Measurements from ENCODE around the gene COL9A3. TPM values are rescaled to one million over a fixed set of nuclear protein-coding genes. Genes with fewer than 3 reads are reported as not detected.

COL9A3 gene
- total RNA-seq, 4 donors from 2014 or later = 13.4 to 22.9 (median 18.4) TPM

DNA sequence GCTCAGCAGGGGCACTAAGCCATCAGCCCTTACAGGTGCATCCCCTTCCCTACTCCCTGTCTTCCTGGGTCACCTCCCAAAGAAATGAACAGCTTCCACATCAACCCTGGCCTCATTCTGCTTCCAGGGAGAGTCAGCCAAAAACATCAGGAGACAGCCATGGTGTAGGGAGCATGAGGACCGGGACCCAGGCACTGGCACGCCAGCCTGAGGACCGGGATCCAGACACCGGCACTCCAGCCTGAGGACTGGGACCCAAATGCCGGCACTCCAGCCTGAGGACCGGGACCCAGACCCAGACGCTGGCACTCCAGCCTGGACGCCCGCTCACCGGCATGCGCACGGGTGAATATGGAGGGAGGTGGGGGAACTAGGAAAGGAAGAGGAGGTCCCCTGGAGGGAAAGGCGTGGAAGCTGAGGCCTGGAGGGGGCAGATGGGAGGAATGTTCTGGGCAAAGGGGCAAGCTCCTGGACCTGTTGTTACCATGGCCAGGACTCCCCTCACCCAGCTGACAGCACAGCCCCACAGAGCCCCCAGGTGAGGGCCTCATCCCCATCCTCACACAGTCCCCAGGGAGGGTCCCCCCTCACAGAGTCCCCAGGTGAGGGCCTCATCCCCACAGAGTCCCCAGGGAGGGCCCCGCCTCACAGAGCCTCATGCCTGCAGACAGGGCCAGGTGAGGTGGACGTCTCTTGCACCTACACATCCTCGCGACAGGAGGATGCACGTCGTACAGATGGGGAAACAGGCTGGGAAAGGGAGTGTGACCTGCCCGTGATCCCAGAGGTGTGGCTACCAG, 46.5 kb upstream of the COL9A3 start:
- H3K36me3 ChIP-seq = no peaks in the 10 kb centered on the region
- no peak overlapping the region for H3K4me3 ChIP-seq
- peaks cover 2 to 30% (median 24%) of the 10 kb centered on the region in 4 donors for H3K4me1 ChIP-seq
- H3K27ac ChIP-seq (replicated peaks in 1 of 4) = no peak overlapping the region
- WGBS = 94% methylated on average over 20 of the region's 20 CpGs
- intact Hi-C loops (cut with DNase I) = no loop called here
- no peak for DNase-seq (ENCODE audit: extremely low spot score)
- no peaks in the 10 kb centered on the region for H3K9me3 ChIP-seq
- H3K27me3 ChIP-seq = peaks cover 0 to 57% (median 0%) of the 10 kb centered on the region in 4 donors
- no peak for TF ChIP-seq POLR2AphosphoS5 (IDR thresholded peaks at IDR 0.05)
- no peak for TF ChIP-seq EP300 (IDR thresholded peaks at IDR 0.05)
- TF ChIP-seq POLR2A (IDR thresholded peaks at IDR 0.05; ENCODE audit: low read depth) = no peak
- TF ChIP-seq, protein P1, sequence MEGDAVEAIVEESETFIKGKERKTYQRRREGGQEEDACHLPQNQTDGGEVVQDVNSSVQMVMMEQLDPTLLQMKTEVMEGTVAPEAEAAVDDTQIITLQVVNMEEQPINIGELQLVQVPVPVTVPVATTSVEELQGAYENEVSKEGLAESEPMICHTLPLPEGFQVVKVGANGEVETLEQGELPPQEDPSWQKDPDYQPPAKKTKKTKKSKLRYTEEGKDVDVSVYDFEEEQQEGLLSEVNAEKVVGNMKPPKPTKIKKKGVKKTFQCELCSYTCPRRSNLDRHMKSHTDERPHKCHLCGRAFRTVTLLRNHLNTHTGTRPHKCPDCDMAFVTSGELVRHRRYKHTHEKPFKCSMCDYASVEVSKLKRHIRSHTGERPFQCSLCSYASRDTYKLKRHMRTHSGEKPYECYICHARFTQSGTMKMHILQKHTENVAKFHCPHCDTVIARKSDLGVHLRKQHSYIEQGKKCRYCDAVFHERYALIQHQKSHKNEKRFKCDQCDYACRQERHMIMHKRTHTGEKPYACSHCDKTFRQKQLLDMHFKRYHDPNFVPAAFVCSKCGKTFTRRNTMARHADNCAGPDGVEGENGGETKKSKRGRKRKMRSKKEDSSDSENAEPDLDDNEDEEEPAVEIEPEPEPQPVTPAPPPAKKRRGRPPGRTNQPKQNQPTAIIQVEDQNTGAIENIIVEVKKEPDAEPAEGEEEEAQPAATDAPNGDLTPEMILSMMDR (IDR thresholded peaks at IDR 0.05) = no peak

DNA sequence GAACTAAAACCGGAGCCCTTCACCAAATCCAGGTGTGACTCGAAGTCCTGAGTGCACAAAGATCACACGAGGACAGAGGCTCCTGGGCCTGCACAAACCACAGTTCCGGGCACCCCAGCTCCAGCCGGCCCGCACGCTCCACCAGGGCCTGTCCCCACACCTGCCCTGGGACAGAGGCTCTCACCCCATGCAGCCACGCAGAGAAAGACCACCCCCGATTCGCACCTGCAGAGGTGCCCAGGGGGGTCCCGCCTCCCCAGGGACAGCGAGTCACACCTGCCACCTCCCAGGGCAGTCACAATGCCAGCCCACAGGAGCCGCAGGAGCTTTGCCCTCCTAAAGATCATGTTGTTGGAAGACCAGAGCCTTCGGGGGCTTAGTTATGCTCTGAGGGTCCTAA, 45.9 kb upstream of the COL9A3 start:
- Histone ChIP-seq H3K36me3 (no peaks in the 10 kb centered on the region), H3K9me3 (no peaks in the 10 kb centered on the region), H3K27me3 (peaks cover 0 to 57% (median 0%) of the 10 kb centered on the region in 4 donors), H3K27ac (replicated peaks in 1 of 4) (no peak overlapping the region), H3K4me3 (no peak overlapping the region), H3K4me1 (peaks cover 2 to 30% (median 24%) of the 10 kb centered on the region in 4 donors)
- WGBS = 85% methylated on average over 10 of the region's 14 CpGs
- TF ChIP-seq EP300 (IDR thresholded peaks at IDR 0.05) (no peak), POLR2A (IDR thresholded peaks at IDR 0.05; ENCODE audit: low read depth) (no peak), POLR2AphosphoS5 (IDR thresholded peaks at IDR 0.05) (no peak)
- TF ChIP-seq, protein P1 (IDR thresholded peaks at IDR 0.05) = no peak
- DNase-seq (ENCODE audit: extremely low spot score) = no peak
- intact Hi-C loops (cut with DNase I) = no loop called here

DNA sequence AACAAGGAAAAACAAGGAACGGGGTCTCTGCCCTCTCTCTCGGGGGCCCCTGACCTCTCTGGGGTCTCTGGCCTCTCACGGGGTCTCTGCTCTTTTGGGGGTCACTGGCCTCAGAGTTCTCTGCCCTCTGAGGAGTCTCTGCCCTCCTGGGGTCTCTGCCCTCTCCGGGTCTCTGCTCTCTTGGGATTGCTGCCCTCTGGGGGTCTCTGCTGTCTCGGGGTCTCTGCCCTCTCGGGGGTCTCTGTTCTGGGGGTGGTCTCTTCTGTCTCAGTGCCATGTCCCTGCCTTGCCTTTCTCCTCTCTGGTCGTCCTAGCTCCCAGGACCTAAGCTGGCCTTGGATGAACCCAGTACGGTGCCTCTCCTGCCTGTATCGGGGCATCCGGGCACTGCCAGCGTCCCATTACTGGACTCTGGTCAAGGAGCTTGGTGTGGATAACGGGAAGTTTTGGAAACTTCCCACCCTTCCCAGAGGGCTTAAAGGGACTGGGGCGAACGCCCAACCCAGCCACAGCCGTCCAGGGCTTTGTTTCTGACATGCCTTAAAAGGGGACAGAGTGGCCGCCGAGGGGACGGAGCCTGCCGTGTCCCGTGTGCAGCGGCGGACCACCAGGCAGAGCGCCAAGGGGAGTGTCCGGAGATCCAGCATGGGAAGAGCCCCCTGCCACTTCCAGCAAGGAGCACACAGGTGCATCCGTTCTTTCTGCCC, 45.3 kb upstream of the COL9A3 start:
- H3K27ac ChIP-seq (replicated peaks in 1 of 4) = no peak overlapping the region
- TF ChIP-seq, protein P1 (IDR thresholded peaks at IDR 0.05) = no peak
- no peak for TF ChIP-seq POLR2AphosphoS5 (IDR thresholded peaks at IDR 0.05)
- no peak for TF ChIP-seq POLR2A (IDR thresholded peaks at IDR 0.05; ENCODE audit: low read depth)
- TF ChIP-seq EP300 (IDR thresholded peaks at IDR 0.05) = no peak
- H3K4me1 ChIP-seq = peaks cover 4 to 30% (median 24%) of the 10 kb centered on the region in 4 donors
- H3K36me3 ChIP-seq = no peaks in the 10 kb centered on the region
- H3K4me3 ChIP-seq = no peak overlapping the region
- no peaks in the 10 kb centered on the region for H3K9me3 ChIP-seq
- intact Hi-C loops (cut with DNase I) = no loop called here
- H3K27me3 ChIP-seq = peaks cover 0 to 57% (median 0%) of the 10 kb centered on the region in 4 donors
- WGBS = 72% methylated on average over 23 of the region's 25 CpGs
- DNase-seq (ENCODE audit: extremely low spot score) = no peak

DNA sequence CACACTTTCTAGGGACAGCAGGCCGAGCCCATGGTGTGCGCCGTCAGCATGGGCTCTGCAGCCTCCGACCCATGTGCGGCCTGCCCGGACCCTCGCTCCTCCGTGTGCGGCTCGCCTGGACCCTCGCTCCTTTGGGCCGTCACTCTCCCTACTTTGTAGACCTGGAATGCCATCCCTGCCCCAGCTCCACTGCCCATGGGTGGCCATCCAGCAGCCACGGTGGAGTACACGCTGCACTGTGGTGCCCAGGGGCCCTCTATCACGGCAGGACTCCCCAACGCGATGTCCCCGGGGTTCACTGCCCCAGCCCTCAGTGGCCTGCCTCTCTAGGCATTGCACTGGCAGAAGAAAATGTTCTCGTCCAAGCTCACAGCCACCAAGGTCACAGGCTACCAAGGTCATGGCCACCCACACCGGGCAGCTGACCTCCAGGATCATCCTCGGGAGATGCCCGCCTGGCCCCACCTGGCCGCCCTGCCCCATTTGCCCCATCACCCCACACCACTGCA, 44.7 kb upstream of the COL9A3 start:
- H3K4me1 ChIP-seq = peaks cover 5 to 30% (median 24%) of the 10 kb centered on the region in 4 donors
- TF ChIP-seq POLR2AphosphoS5 (IDR thresholded peaks at IDR 0.05) (no peak), EP300 (IDR thresholded peaks at IDR 0.05) (no peak), POLR2A (IDR thresholded peaks at IDR 0.05; ENCODE audit: low read depth) (no peak)
- TF ChIP-seq, protein P1 (IDR thresholded peaks at IDR 0.05) = no peak
- DNase-seq (ENCODE audit: extremely low spot score) = no peak
- peaks cover 0 to 55% (median 0%) of the 10 kb centered on the region in 4 donors for H3K27me3 ChIP-seq
- intact Hi-C loops (cut with DNase I) = no loop called here
- H3K4me3 ChIP-seq = no peak overlapping the region
- H3K27ac ChIP-seq (replicated peaks in 1 of 4) = no peak overlapping the region
- no peaks in the 10 kb centered on the region for H3K9me3 ChIP-seq
- WGBS = 96% methylated on average over 17 of the region's 23 CpGs
- H3K36me3 ChIP-seq = no peaks in the 10 kb centered on the region

Data from esophagus muscularis mucosa (tissue), 4 donors.